Measurements from ENCODE around the gene PPP2R2D.
A peak's percentile ranks its signal among the peaks of the same experiment; 100 is the strongest.

PPP2R2D gene

DNA sequence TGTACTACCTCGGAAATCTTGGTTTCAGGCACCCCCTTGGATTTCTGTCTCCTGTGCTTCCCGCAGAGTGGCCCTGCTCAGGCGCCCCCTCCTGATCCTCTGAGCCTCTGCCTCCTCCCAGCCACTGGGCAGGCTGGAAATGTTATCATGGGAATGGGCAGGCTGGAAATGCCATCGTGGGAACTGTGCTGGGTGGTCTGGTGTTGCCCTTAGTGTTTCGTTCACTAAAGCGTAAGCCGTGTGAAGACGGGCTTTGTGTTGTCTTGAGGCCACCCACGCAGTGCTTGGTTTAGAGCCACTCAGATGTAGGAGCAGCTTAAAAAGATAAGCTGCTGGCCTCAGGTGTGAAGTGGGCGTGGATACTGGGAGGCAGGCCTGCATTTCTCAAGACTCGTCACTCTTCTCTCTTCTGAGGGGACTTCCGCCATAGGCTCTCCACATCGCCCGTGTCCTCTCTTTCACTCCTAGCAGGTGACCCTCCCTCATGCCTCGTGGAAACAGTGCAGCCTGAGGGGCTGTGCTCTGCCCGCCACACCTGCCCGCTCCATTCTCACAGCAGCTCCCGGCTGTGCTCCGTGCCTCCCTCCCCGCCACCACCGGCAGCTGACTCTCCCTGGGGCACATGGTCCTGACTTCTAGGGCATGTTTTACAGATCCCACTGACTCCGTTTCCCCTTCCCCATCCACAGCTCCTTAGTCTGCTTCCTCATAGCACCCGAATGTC, 28.5 kb downstream of the PPP2R2D start:
- no peak for DNase-seq (ENCODE audit: low spot score)

DNA sequence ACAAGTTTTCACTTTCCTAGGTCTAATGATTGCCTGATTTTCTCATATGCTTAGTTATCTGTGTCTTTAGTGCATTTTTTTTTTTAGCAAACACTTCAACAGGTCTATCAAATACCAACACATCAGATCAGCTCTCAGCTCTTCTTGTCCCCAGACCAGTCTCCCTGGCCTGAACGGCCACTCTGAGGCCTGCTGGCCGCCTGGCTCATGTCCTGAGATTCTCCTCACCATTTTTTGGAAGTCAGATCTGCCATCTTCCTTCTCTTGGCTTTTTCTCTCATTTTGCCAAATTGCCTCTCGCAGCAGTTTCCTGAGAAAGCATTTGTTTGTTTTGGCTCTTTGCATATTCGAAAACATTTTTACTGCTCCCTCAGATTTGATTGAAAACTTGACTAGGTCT, 29.3 kb downstream of the PPP2R2D start:
- DNase-seq (ENCODE audit: low spot score) = no peak

DNA sequence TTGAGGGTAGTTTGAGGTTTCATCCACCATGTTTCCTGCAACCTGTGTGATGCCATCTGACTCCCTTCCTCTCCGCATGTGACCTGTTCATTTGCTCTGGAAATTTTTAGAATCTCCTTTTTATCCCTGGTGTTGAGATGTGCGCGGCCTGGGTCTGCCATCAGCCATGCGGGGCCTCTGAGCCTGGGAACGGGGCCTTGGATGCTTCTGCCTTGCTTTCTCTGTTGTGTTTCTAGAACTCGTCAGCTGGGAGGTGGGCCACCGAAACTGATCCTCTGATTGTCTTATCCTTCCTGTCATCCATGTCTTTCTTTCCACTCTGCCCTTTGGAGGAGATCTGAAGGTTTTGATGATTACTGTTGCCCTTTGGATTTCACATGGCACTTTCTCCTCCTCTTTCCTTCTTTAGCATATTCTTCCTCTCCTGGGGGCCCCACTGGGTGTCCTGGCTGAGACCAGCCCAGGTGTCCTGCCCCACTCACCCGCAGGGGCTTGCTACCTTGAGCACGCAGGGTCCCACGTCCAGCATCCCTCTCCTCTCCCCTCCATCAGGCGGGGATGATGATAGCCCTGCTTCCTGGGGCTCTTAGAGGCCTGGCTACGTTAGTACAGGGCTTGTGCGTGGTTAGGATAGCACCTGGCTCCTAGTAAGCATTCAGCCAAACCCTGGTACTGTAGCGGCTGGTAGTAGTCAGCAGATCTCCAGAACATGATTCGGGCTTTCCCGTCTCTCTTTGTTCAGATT, 29.9 kb downstream of the PPP2R2D start:
- DNase-seq (ENCODE audit: low spot score) = no peak

DNA sequence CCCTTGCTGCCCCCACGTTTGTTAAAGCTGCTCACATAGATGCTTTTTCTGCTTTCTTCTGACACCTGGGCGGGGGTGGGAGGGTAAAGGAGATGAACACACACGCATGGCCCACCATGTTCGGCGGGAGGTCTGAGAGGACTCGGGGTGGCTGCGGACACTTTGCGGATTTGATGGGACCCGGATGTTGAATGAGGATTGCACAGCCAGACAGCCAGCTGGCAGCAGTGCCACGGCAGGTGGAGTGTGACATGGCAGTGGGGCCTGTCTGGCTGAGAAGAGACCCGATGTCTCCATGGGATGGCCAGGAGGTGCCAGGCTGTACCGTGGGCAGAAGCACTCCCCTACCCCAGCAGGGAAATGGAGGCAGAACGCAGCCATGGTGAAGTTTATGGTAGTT, 31.2 kb downstream of the PPP2R2D start:
- no peak for DNase-seq (ENCODE audit: low spot score)

DNA sequence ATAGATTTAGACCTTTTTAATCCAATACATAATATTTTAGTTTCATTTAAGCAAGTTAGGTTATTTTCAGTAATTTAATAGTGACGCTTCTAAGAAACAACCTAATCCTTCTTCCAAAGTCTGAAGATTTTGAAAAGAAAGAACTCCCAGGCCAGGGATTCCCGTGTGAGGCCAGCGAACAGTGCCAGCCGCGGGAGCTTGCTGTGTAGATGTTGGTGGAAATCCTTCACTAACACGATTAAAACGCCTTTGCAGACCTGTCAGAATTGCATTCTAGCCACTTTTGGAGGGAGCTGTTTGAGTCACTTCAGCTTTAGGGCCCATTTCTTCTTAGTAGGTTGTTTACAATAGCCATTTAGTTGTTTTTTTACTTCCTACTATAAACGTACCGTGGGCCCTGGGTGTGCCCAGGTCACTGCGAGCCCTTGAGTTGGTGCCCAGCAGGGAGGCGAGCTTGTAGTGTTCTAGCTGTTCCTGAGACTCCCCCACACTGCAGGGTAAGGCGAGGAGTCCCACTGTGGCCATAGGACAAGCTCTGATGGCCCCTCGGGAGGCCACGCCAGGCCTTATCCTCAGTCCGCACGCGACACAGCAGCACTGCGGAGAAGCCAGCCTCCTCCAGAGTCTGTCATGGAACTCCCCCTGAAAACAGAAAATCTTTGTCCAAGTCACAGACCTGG, 32.3 kb downstream of the PPP2R2D start:
- no peak for DNase-seq (ENCODE audit: low spot score)

DNA sequence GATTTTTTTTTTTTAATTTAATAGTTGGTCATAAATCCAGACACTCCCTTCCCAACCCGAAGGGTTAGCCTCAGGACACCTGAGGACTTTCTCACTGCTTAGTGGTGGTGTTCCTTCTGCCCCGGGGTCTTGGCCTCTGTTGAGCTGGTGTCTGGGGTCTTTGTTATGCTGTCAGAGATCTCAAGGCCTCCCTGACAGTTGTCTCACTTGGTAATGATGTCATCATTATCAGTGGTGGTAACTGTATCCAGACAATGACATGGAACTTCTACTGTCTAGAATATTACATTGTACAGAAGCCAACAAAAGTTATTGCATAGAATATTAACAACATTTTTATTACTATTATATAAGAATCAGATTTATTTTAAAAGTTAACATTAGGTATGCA, 32.9 kb downstream of the PPP2R2D start:
- DNase-seq (ENCODE audit: low spot score) = no peak

DNA sequence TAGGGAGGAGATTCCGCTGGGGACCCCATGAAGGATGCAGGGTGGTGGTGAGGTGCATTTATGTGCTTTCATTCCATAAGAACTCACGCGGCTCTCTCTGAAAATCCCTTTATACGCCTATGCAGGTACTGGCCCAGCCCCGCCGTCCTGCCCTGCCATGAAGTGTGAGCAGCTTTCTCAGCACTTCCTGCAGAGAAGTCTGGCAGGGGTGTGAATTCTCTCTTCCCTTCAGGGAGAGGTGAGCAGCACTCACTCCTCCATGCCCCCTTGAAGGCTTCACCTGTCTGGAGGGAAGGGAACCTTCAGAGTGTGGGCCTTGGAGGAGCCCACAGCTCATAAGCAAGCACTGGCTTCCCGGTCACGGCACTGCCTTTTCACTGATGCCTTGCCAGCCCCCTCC, 34.0 kb downstream of the PPP2R2D start:
- no peak for DNase-seq (ENCODE audit: low spot score)

DNA sequence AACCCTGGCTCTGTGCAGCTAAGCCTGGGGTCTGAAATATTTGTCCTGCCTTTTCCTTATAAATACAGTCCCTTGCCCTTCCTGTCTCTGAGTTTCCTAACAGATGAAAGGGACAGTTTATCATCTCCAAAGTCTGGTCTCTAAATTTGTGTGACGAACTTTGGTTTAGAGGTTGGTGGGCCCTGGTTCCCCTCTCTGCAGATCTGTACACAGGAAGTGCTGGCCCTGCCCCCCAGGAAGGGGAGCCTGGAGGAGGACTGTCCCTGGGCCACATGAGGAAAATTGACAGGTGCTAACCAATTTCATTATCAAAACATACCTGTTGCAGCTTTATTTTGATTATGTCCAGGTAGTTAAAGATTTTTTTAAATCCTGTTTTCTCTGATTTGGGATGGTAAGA, 34.5 kb downstream of the PPP2R2D start:
- DNase-seq (ENCODE audit: low spot score) = no peak

DNA sequence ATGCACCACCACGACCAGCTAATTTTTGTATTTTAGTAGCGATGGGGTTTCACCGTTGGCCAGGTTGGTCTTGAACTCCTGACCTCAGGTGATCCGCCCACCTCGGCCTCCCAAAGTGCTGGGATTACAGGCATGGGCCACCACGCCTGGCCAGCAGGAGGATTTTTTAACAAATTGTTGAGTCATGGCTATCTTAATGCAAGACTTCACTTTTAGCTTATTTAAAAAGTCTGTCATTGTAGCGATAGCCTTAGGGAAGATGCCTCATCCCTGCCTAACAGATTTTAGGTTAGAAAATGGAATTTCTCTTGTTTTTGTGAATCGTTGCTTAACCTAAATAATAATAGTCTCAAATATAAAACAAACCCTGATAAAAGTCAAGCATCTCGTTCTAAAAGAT, 35.5 kb downstream of the PPP2R2D start:
- no peak for DNase-seq (ENCODE audit: low spot score)

DNA sequence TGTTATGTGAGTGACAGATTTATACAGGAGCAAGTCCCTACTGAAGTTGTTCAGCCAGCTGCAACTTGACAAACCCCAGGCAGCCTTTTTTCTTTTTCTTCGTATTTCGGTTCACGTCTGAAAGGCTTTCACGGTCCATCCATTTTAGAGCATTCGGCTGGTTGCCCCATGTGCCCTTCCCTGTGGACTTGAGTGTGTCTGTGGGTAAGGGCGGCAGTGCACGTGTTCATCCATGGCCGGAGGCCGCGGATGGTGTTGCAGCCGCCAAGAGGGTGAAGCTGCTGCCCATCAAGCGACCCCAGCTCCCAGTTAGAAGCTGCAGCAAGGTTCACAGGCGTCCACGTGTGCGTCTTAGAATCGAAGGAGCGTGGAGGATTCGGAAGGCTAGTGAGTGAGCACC, 35.9 kb downstream of the PPP2R2D start:
- no peak for DNase-seq (ENCODE audit: low spot score)

DNA sequence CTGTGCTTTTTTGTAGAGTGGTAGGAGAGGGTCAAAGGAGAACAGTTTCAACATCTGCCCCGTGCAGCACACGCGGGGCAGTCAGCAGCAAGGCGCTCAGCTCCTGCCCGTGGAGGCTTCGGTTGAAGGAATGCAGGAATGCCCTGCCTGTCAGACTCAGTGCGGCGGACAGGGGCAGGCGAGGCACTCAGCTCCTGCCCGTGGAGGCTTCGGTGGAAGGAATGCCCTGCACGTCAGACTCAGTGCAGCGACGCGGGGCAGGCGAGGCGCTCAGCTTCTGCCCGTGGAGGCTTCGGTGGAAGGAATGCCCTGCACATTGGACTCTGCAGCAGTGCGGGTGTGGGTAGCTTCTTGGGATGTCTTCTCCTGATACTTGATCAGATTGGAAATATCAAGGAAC, 37.0 kb downstream of the PPP2R2D start:
- DNase-seq (ENCODE audit: low spot score) = no peak

DNA sequence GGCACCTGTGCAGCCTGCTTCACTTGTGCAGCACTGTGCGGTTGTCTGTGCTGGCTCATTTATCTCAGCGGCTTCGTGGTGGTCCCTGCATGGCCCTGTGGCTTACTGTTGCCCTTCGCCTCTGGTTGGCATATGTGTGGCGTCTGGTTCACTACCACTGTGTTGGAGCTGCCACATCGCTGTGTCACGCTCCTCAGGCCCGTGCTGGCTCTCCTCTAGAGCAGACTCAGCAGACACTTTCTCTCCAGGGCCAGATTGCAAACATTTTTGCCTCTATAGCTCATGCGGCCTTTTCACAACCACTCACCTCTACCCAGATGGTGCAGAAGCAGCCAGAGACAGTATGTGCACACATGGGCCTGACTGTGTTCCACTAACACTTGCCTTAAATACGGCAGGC, 37.9 kb downstream of the PPP2R2D start:
- DNase-seq (ENCODE audit: low spot score) = no peak

DNA sequence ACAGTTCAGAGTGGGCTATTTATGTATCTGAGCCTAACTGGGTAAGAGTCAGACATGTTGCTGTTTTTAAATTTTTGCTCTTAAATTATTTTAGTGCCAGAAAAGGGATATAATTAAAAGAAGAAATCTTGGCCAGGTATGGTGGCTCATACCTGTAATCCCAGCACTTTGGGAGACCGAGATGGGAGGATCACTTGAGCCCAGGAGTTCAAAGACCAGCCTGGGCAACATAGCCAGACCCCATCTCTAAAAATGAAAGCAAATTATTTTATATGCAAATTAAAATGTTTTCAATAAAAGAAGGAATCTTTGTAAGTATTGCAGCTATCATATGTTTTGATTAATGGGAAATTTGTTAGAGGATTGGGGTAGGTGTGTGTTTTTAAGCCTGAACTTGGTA, 41.6 kb downstream of the PPP2R2D start:
- DNase-seq (ENCODE audit: low spot score) = no peak

DNA sequence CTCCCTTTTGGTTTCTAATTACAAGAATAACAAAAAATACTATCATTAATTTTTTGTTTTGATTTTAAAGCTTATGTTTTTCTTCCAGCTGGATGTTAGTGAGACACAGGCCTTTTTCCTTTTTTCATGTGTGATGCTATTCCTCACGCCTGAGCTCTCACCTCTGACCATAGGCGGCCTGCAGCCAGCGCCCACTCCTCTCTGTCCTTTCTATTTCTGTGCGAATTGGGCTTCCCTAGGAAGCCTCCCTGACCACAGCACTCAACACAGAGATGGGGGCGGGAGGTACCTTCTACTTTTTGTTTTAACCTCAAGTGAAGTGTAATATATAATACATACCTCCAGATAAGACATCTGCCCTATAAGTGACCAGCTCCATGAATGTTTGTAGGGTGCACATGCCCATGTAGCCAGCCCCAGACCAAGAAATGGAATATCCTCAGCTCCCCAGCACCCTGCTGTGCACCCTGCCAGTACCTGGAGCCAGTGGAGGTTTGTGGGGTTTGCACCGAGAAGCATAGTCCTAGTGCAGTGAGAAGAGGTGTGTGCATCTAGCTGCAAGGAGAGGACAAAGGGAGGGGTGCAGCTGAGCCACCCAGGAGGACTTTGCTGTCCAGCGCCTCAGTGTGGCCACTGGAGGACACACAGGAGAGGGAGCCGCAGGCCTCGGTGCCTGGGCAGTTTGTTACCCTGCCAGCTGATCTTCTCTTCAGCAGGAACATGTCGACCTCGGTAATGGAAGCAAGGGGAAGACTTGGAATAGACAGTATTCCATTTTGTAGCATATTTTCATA, 42.4 kb downstream of the PPP2R2D start:
- no peak for DNase-seq (ENCODE audit: low spot score)

DNA sequence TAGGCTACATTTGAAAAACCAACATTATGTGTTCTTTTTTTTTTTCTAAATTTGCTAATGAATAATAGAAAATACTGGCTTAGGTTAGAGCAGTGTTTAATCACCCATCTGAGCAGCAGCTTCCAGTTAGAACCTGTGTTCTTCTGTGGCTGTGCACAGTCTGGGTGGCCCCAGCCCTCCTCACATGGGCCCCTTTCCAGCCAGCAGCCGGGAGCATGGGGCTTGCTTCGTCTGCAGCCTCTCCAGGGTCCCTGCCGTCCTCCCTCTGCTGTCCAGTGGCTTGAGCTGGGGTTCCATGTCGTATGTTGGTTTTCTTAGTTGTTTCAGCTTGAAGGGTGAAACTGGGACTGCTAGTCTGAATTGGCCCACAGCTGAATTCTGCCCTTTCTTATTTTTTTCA, 43.6 kb downstream of the PPP2R2D start:
- DNase-seq (ENCODE audit: low spot score) = no peak

DNA sequence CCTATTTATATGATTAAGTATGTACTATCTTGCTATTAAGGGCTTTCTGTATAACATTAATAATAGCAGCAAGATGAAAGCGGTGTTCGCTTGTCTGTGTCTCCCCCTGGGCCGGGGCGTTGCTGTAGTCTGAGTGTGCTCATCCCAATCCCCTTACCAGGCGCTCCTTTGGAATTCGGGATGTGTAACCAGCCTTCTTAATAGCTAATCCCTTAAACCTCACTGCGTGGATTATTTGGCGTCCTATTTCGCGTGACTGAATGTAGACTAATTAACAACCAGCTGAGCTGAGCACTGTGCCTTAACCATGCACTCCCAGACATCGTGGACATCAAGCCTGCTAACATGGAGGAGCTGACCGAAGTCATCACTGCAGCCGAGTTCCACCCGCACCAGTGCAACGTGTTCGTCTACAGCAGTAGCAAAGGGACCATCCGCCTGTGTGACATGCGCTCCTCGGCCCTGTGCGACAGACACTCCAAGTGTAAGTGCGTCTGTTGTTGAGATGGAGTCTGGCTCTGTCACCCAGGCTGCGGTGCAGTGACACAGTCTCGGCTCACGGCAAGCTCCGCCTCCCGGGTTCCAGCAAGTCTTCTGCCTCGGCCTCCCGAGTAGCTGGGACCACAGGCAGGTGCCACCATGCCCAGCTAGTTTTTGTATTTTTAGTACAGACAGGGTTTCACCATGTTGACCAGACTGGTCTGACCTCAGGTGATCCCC, 44.3 kb downstream of the PPP2R2D start:
- no peak for DNase-seq (ENCODE audit: low spot score)

DNA sequence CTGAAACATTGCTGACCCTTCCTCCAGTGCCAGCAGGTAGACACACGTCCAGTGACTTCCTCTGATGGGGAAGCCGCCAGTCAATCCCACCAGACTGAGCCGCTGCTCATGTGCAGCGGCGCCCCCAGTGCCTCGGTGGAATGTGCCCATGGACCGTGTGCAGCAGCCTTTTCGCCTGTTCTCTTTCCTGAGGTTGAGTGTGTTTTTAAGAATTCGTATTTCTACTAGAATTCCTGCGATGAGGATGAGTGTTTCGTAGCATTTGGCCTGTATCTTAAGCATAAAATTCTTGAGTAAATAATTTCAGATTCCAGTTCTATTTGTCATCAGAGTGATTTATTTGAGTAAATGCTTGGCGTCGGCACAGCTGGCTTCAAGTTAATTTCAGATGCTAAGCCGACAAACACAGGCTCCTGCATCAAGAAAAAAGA, 45.5 kb downstream of the PPP2R2D start:
- peak; percentile 11 for DNase-seq (ENCODE audit: low spot score)

DNA sequence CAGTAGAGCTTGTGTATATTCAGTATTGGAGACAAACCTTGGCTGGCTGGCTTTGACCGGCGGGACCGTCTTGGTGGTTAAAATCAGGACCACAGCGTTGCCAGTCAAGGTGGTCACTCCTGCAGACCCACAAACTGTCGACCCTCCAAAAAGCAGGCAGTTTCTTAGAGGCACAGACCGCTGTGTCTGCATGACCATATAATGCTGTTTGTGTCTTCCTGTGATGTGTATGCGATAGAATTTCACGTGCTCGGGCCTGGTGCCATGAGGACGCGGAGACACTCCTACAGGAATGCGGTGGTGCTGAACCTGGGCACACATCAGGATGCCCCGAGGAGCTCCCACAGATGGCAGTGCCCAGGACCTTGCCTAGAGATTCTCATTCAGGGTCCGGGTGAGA, 46.1 kb downstream of the PPP2R2D start:
- no peak for DNase-seq (ENCODE audit: low spot score)

DNA sequence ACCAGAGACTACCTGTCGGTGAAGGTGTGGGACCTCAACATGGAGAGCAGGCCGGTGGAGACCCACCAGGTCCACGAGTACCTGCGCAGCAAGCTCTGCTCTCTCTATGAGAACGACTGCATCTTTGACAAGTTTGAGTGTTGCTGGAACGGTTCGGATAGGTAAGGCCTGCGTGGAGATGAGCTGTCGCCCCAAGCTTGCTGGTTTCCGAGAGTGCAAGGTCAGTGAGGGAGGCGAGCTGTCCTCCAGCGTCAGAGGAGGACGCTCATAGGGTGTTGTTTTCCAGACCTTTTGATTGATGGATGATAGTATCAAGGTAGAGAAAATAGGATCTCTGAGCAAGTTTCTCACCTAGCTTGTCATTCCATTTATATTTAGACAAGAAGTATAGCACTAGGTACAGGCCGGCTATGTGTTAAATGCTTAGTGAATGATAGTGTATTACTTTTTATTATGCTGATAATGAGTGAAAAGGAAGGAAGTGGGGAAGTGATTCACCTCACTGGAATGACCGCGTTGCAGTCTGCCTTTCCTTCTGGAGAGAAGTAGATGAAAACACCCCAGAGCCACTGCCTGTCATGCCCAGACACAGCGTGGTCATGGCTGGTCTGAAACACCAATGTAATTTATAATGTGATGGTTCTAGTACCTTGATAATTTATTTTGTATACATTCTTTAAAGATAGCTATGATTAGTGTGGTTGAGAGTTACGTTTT, 47.0 kb downstream of the PPP2R2D start:
- DNase-seq (ENCODE audit: low spot score) = peak; percentile 45

DNA sequence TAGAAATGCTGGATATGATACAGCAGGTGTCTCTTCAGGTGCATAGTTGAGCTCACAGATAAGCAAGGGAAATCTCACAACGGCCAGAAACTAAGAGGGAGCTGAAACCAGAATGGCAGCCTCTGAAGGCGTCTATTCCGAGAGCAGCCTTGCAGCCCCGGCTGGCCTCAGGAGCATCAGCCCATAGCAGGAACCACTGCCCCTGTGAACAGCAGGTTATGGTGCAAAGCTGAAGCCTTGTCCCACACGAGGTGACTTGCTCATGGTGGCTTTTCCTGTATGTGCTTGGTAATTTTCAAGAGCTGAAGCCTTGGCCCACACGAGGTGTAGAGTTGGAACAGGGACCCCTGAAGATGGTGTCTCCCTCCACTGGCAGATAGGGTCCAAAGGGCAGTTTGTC, 47.7 kb downstream of the PPP2R2D start:
- no peak for DNase-seq (ENCODE audit: low spot score)
